HG02798 (cell line): ENCODE measurements around the gene STX8.

Experiments
- ATAC-seq: cut with Tn5 transposase; IDR thresholded peaks from one replicate; pipeline ENCODE4 v1.9.1; 2021; ENCODE audit warnings: mild to moderate bottlenecking; ENCODE audit not compliant: unreplicated experiment, poor library complexity

STX8 gene

DNA sequence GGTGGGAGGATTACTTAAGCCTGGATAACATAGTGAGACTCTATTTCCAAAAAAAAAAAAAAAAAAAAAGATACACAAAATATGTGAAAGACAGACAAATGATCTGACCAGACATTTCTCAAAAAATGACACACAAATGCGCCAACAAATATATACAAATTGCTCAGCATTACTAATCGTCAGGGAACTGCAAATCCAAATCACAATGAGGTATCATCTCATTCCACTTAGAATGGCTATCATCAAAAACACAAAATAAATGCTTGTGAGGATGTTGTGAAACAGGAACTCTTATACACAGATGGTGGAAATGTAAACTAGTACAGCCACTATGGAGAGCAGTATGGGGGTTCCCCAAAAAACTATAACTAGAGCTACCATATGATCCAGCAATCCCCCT lies 62.4 kb downstream of the STX8 start:
- no peak for ATAC-seq

DNA sequence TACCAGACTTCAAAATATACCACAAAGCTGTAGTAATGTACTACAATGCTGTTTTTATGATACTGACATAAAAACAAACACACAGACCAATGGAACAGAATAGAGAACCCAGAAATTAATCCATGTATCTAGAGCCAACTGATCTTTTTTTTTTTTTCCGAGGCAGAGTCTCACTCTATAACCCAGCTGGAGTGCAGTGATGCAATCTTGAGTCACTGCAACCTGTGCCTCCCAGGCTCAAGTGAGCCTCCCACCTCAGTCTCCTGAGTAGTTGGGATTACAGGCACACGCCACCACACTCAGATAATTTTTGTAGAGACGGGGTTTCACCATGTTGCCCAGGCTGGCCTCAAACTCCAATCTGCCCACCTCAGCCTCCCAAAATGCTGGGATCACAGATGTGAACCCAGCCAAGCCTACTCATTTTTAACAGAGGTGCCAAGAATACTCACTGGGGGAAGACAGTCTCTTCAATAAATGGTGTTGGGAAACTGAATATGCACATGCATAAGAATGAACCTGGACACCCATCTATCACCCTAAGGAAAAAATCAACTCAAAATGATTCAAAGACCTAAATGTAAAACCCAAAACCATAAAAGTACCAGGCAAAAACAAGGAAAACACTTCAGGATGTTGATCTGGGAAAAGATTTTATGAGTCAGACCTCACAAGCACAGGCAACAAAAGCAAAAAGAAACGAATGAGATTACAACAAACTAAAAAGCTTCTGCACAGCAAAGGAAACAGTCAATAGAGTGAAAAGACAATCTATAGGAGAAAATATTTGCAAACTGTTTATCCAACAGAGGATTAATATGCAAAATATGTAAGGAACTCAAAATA lies 63.1 kb downstream of the STX8 start:
- no peak for ATAC-seq

DNA sequence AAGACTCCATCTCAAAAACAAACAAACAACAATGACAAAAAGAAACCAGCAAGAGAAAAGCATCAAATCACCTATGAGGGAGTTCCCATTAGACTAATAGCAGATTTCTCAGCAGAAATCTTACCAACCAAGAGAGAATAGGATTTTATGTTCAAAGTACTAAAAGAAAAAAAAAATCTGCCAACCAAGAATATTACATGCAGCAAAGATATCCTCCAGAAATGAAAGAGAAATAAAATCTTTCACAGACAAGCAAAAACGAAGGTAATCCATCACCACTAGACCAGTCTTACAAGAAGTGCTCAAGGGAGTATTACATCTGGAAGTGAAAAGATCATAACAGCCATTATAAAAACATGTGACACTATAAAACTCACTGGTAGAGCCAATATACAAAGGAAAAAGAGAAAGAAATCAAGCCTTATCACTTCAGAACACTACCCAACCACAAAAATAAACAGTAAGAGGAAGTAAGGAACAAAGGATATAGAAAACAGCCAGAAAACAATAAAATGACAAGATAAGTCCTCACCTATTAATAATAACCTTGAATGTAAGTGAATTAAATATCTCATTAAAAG lies 66.3 kb downstream of the STX8 start:
- no peak for ATAC-seq

DNA sequence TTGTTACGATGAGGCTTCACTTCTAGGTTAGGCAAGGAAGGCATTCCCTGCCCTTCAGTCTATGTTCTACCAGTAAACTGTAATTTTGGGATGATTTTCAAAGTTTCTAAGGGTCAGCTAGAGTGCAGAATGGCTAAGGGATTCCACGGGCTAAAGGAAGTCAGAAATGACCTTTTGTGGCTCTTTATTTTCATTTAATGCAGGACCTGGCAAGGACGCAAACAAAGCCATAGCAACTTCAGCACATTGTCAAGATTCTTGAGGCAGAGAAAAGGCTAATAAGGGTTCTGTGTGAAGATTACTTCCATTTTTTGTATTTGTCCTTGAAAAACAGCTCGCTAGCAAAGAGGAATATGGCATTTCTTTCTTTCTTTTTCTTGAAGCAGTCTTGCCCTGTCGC lies 76.6 kb downstream of the STX8 start:
- no peak for ATAC-seq

DNA sequence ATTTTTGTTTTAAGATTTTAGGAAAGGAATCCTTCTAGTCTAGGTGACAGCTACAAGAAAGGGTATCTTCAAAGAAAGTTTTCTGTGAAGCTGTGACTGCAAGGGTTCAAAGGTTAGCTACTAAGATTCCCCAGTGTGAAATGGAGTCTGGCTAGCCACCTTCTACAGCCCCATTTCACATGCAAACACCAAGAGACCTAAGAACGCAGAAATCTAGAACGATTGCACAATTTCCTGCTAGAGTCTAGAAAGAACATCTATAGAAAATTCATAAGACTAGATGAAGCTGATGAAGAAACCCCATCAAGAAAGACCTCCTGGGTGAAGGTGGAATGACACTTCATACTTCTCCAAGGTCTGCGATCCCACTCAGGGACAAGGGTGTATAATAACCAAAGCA lies 77.1 kb downstream of the STX8 start:
- ATAC-seq, result no peak

DNA sequence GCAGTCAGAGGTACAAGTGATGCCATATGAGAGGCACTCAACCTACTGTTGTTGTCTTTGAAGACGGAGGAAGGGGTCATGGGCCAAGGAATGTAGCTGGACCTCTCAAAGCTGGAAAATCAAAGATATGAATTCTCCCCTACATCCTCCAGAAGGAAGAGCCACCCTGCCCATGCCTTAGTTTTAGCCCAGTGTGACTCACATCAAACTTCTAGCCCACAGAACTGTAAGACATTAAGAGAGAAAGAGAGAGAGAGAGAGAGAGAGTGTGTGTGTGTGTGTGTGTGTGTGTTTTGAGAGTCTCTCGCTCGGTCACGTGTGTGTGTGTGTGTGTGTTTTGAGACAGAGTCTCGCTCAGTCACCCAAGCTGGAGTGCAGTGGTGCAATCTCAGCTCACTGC lies 87.1 kb downstream of the STX8 start:
- no peak for ATAC-seq

DNA sequence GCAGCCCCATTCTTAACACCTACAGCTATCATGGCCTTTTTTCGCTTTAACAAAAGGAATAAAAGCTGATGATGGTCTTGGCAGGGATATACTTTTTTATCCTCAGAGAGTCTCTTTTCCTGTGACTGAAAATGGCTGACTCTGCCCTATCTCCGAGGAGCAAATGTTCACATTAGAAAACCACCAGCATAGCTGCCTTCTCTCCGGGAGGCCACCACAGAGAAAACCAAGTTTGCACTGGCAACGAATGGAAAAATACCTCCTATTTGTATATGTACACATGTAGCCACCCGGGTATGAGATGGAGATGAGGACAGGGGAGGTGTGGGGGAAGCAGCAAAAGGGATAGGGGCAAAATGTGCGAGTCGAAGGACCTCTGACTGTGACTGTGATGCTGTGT lies 88.2 kb downstream of the STX8 start:
- no peak for ATAC-seq

DNA sequence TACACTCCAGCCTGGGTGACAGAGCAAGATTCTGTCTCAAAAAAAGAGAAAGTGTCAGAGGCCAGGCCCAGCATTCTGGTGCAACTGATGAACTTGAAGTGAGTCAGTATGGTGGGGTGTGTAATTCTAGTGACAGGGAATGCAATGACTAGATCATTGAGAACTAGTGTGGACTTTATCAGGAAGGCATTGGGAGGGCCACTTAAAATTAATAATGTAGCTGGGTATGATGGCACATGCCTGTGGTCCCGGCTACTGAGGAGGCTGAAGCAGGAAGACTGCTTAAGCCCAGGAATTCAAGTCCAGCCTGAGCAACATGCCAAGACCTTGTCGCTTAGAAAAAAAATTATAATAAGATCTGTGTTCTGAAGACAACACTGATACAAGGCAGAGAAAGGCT lies 90.8 kb downstream of the STX8 start:
- ATAC-seq, result no peak

DNA sequence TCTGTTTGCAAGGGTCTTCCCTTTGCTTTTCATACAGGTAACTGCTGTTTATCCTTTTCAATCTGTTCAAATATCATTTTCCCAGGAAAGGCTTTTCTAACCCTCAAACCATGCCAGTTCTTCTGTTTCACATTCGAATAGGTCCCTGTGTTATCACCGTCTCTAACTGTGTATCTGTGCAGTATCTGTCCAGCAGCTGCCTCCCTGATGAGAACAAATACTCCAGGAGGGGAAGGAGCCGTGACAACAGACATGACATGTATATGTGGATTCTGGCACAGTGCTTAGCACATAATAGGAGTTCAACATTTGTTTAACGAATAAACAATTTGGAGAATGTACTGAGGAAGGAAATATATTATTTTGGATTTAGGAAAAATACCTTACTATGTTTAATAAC lies 95.7 kb downstream of the STX8 start:
- no peak for ATAC-seq

DNA sequence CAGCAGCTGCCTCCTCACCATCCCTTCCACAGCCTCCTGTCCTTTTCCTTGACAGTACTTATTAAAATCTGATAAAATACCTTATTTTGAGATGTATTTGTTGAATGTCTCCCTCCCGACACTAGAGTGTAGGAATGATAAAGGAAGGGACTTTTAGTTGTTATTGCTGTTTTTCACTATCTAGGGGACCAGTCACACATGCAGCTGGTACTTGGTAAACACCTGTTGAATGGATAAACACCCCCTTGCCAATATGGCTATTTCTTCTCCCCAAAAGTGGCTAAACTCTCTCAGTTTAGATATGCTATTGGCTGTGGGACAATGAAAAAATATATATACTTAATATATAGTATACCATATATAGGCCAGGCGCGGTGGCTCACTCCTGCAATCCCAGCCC lies 96.7 kb downstream of the STX8 start:
- no peak for ATAC-seq

DNA sequence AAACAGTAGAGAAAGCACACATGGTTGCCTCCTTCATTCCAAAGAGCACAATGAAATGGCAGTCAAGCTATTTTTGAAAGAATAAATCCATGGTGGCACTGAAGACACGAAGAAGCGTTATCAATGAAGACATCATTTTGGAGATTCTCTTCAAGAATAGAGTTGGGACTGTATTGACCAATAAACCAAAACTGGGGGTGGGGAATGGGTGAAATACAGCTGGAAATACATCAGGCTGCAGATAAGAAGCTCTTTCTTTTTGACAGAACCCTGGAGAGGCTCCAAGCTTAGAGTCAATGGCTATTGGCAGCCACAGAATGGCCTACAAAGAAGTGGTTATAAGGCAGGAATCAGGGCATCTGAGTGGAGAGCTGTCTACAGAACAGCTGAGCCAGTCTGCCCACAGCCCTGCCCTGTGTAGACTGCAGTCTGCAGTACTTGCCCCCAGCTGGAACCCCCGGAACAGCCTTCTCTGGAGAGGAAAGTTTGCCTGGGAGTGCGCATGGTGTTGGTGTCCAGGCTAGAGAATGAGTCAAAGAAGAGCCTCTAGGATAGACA lies 100.4 kb downstream of the STX8 start:
- ATAC-seq, result no peak

DNA sequence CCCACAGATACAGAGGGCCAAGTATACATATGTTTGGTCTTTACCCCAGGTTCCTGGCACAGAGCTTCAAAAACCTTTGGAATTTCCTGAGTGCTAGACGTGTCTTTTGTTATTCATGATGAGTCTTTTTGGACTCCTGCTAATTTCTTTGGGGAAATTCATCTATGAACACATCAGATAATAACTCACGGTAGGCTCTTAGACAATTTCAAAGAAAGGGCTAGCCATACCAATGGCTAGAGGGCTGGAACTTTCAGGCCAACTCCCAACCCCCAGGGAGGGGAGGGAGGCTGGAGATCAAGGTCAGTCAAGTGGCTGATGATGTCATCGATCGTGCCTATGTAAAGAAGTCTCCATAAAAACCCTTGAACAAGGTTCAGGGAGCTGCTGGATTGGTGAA lies 101.9 kb downstream of the STX8 start:
- ATAC-seq, result no peak

DNA sequence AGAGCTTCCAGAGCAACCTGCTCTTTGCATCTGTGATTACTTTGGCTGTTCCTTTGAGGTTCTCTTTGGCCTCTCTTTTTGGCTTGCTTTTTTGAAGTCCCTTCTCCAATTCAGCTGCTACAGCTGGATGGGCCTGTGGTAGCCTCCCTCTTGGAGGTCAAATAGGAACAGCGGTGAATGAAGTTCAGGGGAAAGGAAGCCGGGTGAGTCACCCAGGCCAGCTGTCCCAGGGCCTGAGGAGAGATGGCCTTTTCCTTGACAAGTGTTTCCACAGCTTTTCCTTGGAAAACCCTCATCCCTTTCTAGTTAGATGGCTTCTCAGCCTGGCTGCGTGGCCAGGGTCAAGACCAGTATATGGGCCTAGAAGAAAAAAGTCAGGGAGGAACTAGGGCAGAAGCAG lies 103.1 kb downstream of the STX8 start:
- ATAC-seq, result no peak

DNA sequence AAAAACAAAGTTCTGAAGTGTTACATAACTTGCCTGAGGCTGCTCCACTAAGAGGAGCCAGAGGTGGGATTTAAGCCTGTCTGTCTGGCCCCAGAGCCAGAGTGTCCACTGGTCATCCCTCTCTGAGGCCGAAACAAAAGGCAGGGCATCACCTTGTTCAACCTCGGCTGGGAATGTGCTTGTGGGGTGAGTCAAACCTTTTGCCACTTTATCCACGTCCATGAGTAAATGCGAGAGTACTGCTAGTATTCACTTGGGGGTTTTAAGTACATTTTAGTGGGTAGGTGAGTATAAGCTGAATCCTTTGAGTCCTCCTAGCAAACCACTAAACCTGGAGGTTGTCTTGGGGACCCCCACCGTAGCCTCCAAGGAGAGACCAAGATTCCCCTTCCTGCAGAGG lies 103.5 kb downstream of the STX8 start:
- no peak for ATAC-seq

DNA sequence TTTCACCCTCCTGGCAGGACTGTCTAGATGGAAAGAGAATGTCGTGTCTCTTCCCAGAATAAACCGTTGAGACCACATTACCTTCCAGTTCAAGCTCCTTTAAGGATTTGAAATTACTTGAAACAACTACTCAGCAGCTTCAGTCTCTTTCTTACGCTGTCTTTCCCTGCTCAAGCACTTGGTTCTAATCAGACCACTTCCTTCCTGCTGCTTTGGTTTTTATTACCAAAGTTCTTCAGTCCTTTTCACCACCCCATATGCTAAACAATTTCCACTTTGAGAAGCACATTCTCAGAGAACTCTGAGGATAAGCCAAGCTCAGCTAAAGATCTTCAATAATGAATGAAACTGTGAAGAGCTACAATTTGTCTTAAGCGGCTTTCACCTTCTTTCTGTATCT lies 105.4 kb downstream of the STX8 start:
- no peak for ATAC-seq

DNA sequence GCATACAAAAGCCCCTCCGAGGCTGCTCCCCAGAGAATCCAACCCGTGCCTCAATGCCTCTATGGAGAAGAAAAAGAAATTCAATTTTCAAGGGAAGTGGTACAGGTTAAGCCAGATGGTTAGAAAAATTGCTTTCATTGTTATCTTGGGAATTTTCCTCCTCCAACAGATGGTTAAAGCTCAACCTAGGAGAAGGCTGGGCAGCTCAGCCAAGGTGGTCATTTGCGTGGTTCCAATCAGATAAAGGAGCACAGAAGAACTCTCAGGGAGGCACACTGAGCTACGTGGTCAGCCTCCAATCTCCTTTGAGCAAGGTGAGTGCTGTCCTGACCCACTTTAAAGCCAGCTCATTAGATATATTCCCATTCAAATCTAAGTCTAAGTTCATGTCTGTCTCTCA lies 106.7 kb downstream of the STX8 start:
- ATAC-seq, result no peak

DNA sequence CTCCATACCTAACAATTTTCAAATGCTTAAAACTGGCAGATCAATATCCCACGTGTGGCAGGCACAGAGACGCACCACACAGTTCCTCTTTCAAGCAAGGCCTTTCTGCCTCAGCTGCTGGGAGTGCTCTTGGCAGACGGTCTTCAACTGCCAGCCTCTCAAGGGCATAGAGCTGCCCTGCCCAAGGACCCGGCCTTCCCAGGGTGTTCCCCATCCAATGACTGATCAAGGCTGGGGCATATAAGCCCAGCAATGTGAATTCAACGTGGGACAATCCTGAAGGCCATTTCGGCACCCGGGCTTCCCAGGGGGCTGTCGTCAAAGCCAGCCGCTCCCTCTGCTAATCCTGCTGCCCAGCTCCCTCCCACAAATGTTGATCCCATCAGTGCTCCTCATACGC lies 107.1 kb downstream of the STX8 start:
- ATAC-seq, result no peak

DNA sequence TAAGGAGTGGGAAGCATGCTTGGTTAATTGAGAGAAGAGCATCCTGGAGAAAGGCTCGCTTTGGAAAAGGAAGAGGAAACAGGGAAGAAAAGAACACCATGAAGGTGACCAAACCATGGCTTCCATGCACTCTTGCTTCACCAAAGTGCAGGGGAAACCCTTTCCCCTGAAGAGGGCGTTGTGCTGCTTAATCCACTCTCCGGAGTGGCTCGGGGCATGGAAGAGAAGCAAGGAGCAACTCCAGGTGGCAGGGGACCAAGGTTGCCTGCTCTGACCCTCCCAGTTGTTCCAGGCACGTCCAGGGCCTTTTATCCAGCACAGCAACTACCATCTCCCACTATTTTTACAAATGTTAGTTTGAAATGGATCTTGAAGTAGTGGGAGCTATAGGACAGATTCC lies 108.1 kb downstream of the STX8 start:
- ATAC-seq, result no peak

DNA sequence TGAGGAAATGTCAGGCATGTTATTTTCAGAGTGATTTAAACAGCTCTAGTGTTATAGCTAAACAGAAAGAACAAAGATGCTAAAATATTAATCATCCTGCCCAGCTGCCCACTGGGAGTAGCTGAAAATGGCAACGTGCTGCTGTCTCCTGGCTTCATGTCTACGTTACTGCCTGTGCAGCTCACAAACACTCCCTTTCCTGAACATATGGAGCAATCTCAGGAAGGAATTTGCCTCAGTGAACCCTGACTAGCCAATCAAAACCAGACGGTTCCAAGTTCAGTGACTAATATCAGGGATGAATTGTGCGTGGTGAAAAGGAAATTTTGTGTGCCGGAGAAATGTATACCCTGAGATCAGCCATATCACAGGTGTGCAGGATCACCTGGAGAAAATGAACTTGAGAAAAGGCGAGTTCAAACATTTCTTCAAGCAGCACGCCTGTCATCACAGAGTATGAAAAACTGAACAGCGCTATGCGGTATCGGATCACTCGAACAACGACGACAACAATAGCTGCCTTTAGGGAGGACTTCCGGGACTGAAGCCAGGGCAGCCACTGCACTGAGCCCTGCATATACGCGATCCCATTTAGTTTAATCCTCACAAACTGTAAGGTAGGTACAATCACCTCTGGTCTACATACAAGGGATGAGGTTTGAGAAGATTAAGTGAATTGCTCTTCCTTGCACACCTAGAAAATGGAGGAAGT lies 110.3 kb downstream of the STX8 start:
- ATAC-seq, result no peak

DNA sequence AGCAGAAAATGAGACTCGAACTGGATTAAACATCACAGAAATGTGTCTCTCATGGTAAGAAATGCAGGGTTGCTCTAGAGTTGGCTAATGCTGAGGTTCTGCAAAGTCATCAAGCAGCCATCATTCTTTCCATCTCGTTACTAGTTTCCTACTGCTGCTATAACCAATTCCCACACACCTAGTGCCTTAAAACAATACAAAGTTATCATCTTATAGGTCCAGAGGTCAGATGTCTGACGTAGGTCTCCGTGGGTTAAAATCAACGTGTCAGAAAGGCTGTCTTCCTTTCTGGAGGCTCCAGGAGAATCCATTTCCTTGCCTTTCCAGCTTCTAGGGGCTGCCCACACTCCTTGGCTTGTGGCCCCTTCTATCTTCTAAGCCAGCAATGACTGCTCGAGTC lies 118.6 kb downstream of the STX8 start:
- no peak for ATAC-seq

DNA sequence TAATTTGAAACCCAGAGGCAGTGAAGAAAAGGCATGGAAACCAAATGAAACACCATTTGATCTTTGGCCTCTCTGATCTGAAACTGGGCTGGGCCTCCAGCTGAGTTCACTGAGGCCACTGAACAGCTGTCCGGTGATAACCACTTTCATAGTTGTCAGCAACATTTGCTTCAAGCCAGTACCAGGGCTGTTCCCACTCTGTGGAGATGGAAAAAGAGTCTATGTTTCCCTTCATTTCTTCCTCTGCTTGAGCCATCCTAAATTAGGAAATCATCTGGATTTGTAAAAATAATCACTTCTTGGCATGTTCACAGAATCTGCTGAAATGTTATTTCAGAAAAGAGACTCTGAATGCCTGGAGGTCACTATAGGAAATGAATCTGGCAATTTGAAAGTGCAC lies 119.3 kb downstream of the STX8 start:
- no peak for ATAC-seq
